ENCODE measurements around the gene ATP10B. TPM values are rescaled to one million over a fixed set of nuclear protein-coding genes. Genes with fewer than 3 reads are reported as not detected.

The ATP10B gene
- total and polyA plus RNA-seq, 2 experiments from 2014 or later: 0.03 TPM; not detected in 1

- no peaks in the 10 kb centered on the region for H3K9me3 ChIP-seq (ENCODE audit: low read depth)
- peaks cover 23% of the 10 kb centered on the region for H3K27me3 ChIP-seq
- H3K36me3 ChIP-seq: no peaks in the 10 kb centered on the region
- no peak for DNase-seq (ENCODE audit: low read depth in 1 of 2, low spot score in 1 of 2)
- H3K4me3 ChIP-seq: no peak overlapping the region
- TF ChIP-seq, protein P1, sequence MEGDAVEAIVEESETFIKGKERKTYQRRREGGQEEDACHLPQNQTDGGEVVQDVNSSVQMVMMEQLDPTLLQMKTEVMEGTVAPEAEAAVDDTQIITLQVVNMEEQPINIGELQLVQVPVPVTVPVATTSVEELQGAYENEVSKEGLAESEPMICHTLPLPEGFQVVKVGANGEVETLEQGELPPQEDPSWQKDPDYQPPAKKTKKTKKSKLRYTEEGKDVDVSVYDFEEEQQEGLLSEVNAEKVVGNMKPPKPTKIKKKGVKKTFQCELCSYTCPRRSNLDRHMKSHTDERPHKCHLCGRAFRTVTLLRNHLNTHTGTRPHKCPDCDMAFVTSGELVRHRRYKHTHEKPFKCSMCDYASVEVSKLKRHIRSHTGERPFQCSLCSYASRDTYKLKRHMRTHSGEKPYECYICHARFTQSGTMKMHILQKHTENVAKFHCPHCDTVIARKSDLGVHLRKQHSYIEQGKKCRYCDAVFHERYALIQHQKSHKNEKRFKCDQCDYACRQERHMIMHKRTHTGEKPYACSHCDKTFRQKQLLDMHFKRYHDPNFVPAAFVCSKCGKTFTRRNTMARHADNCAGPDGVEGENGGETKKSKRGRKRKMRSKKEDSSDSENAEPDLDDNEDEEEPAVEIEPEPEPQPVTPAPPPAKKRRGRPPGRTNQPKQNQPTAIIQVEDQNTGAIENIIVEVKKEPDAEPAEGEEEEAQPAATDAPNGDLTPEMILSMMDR (IDR thresholded peaks at IDR 0.05; ENCODE audit: low read depth, low read length): no peak
- no peaks in the 10 kb centered on the region for H3K4me1 ChIP-seq (ENCODE audit: low read depth)
- no peak overlapping the region for H3K27ac ChIP-seq
Measured at GRCh38 chr5:160668356-160668755, 183.7 kb downstream of the ATP10B start.

GRCh38 chr5:160667160-160667559 is 184.9 kb downstream of the ATP10B start:
- TF ChIP-seq, protein P1 (IDR thresholded peaks at IDR 0.05; ENCODE audit: low read depth, low read length): no peak
- Histone ChIP-seq H3K9me3 (ENCODE audit: low read depth) (no peaks in the 10 kb centered on the region), H3K36me3 (no peaks in the 10 kb centered on the region), H3K4me1 (ENCODE audit: low read depth) (no peaks in the 10 kb centered on the region), H3K27me3 (peaks cover 13% of the 10 kb centered on the region), H3K27ac (no peak overlapping the region), H3K4me3 (no peak overlapping the region)
- DNase-seq (ENCODE audit: low read depth in 1 of 2, low spot score in 1 of 2): no peak

- Histone ChIP-seq H3K27ac (no peak overlapping the region), H3K4me3 (no peak overlapping the region), H3K9me3 (ENCODE audit: low read depth) (no peaks in the 10 kb centered on the region), H3K27me3 (peaks cover 11% of the 10 kb centered on the region), H3K4me1 (ENCODE audit: low read depth) (no peaks in the 10 kb centered on the region), H3K36me3 (no peaks in the 10 kb centered on the region)
- DNase-seq (ENCODE audit: low read depth in 1 of 2, low spot score in 1 of 2): no peak
- TF ChIP-seq, protein P1 (IDR thresholded peaks at IDR 0.05; ENCODE audit: low read depth, low read length): no peak
Measured at GRCh38 chr5:160665460-160665859, 186.6 kb downstream of the ATP10B start.

- TF ChIP-seq, protein P1 (IDR thresholded peaks at IDR 0.05; ENCODE audit: low read depth, low read length): no peak
- no peaks in the 10 kb centered on the region for H3K9me3 ChIP-seq (ENCODE audit: low read depth)
- no peak overlapping the region for H3K27ac ChIP-seq
- DNase-seq (ENCODE audit: low read depth in 1 of 2, low spot score in 1 of 2): no peak
- H3K36me3 ChIP-seq: no peaks in the 10 kb centered on the region
- no peaks in the 10 kb centered on the region for H3K4me1 ChIP-seq (ENCODE audit: low read depth)
- no peak overlapping the region for H3K4me3 ChIP-seq
- peaks cover 18% of the 10 kb centered on the region for H3K27me3 ChIP-seq
Measured at GRCh38 chr5:160660132-160660531, 191.9 kb downstream of the ATP10B start.

DNA sequence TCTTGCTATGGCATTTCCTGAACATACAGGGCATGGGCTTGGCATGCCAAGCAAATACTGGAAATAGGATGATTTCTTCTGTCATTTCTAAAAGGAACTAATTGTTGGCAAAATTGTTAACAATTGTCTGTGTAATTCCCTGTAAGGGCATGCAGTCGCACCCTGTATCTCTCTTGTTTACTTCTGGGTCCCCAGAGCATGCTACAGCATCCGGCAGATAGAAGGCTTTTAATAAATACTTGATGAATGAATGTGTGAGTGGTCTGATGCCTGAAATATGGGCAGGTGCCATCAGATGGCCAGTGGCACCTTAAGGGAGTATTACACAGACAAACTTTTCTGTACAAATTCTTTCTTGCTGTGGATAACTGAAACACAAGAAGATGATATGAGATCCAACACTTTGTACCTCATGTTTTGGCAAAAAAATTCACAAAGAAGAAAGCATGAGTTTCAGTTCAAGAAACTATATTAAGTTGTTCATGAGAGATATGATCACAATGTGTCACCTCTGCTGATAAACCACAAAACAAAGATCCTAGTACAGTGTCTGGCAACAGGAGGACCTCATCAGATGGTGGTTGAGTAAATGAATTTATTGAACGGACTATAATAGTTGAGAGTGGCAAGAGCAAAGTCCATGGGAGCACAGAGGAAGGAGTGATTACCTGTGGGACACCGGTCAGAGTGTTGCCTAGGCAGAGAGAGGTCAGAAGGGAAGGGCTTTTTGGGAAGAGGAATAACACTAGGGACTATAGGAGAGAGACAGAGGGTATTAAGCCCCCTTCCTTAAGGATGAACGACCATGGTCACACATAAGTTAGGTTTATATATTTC is 194.2 kb downstream of the ATP10B start:
- Histone ChIP-seq H3K4me1 (ENCODE audit: low read depth) (no peaks in the 10 kb centered on the region), H3K36me3 (no peaks in the 10 kb centered on the region), H3K27ac (no peak overlapping the region), H3K4me3 (no peak overlapping the region), H3K27me3 (peaks cover 7% of the 10 kb centered on the region), H3K9me3 (ENCODE audit: low read depth) (no peaks in the 10 kb centered on the region)
- TF ChIP-seq, protein P1 (IDR thresholded peaks at IDR 0.05; ENCODE audit: low read depth, low read length): no peak
- no peak for DNase-seq (ENCODE audit: low read depth in 1 of 2, low spot score in 1 of 2)

Measured in cardiac muscle cell (in vitro differentiated cells and primary cell).